ENCODE results near the gene GARIN1A.
"Not testable (repeated sequence)": the region's sequence is repeated elsewhere in the genome, so short reads cannot be mapped to it uniquely, and the experiment has no call there.

Gene GARIN1A

GRCh38 chr7:128683270-128683669, 11.2 kb downstream of the GARIN1A start:
- not testable (repeated sequence) for H3K4me3 ChIP-seq (ENCODE audit: low read depth, low read length)

GRCh38 chr7:128683738-128684137, 11.6 kb downstream of the GARIN1A start:
- H3K4me3 ChIP-seq (ENCODE audit: low read depth, low read length), result not testable (repeated sequence)

GRCh38 chr7:128687131-128687530, 15.0 kb downstream of the GARIN1A start:
- no peak overlapping the region for H3K4me3 ChIP-seq (ENCODE audit: low read depth, low read length)

GRCh38 chr7:128688492-128688891, 16.4 kb downstream of the GARIN1A start:
- no peak overlapping the region for H3K4me3 ChIP-seq (ENCODE audit: low read depth, low read length)

- H3K4me3 ChIP-seq (ENCODE audit: low read depth, low read length), result not testable (repeated sequence)
Measured at GRCh38 chr7:128689161-128689935, 17.3 kb downstream of the GARIN1A start.

GRCh38 chr7:128691227-128691626, 19.1 kb downstream of the GARIN1A start:
- H3K4me3 ChIP-seq (ENCODE audit: low read depth, low read length), result no peak overlapping the region

- no peak overlapping the region for H3K4me3 ChIP-seq (ENCODE audit: low read depth, low read length)
Measured at GRCh38 chr7:128692623-128693270, 20.7 kb downstream of the GARIN1A start.

- no peak overlapping the region for H3K4me3 ChIP-seq (ENCODE audit: low read depth, low read length)
Measured at GRCh38 chr7:128693373-128694015, 21.4 kb downstream of the GARIN1A start.

- H3K4me3 ChIP-seq (ENCODE audit: low read depth, low read length), result no peak overlapping the region
Measured at GRCh38 chr7:128694738-128695137, 22.6 kb downstream of the GARIN1A start.

GRCh38 chr7:128697302-128697905, 25.3 kb downstream of the GARIN1A start:
- peak overlapping the region; percentile 58 for H3K4me3 ChIP-seq (ENCODE audit: low read depth, low read length)

- H3K4me3 ChIP-seq (ENCODE audit: low read depth, low read length), result no peak overlapping the region
Measured at GRCh38 chr7:128699196-128699712, 27.2 kb downstream of the GARIN1A start.

- no peak overlapping the region for H3K4me3 ChIP-seq (ENCODE audit: low read depth, low read length)
Measured at GRCh38 chr7:128699895-128700294, 27.8 kb downstream of the GARIN1A start.

GRCh38 chr7:128701062-128701785, 29.1 kb downstream of the GARIN1A start:
- H3K4me3 ChIP-seq (ENCODE audit: low read depth, low read length), result no peak overlapping the region

- H3K4me3 ChIP-seq (ENCODE audit: low read depth, low read length), result no peak overlapping the region
Measured at GRCh38 chr7:128703609-128704241, 31.6 kb downstream of the GARIN1A start.

- H3K4me3 ChIP-seq (ENCODE audit: low read depth, low read length), result no peak overlapping the region
Measured at GRCh38 chr7:128705891-128706333, 33.8 kb downstream of the GARIN1A start.

- H3K4me3 ChIP-seq (ENCODE audit: low read depth, low read length), result no peak overlapping the region
Measured at GRCh38 chr7:128707752-128708151, 35.7 kb downstream of the GARIN1A start.

GRCh38 chr7:128708235-128708634, 36.1 kb downstream of the GARIN1A start:
- H3K4me3 ChIP-seq (ENCODE audit: low read depth, low read length), result no peak overlapping the region

- no peak overlapping the region for H3K4me3 ChIP-seq (ENCODE audit: low read depth, low read length)
Measured at GRCh38 chr7:128708824-128709223, 36.7 kb downstream of the GARIN1A start.

- H3K4me3 ChIP-seq (ENCODE audit: low read depth, low read length), result no peak overlapping the region
Measured at GRCh38 chr7:128710481-128710880, 38.4 kb downstream of the GARIN1A start.

GRCh38 chr7:128713794-128714193, 41.7 kb downstream of the GARIN1A start:
- H3K4me3 ChIP-seq (ENCODE audit: low read depth, low read length), result no peak overlapping the region

Measured in iPS-11a (cell line).